A549 (cell line): ENCODE data around the gene EBF3. TPM values are rescaled to one million over a fixed set of nuclear protein-coding genes. Genes with fewer than 3 reads are reported as not detected.

Experiments used
- ATAC-seq, 2 experiments: fragments of 200-7000 bp in 1 of 2; fragments of >200 bp in 1 of 2; cut with Nextera tagmentation in 1 of 2; cut with Tn5 transposase in 1 of 2; 3 replicates each; pipeline versions ENCODE4 v1.8.0 to v1.9.1; 2018 to 2020; ENCODE audit warnings: mild to moderate bottlenecking in 1 of 2, moderate library complexity in 1 of 2
- CTCF ChIA-PET: fragments of 300-600 bp; sonication (Branson Sonifier 250); formaldehyde crosslinking; extraction: SDS; loops from one replicate; lab custom pipeline; 2021; ENCODE audit warnings: antibody characterized with exemption, inconsistent platforms; lab: Yijun Ruan, JAX
- POLR2A ChIA-PET: fragments of 350-600 bp; formaldehyde crosslinking; extraction: SDS; loops from one replicate; lab custom pipeline; 2021; ENCODE audit warnings: antibody characterized with exemption, inconsistent platforms; lab: Yijun Ruan, JAX
- DNase-seq, 2 experiments: peaks; one replicate each; pipeline versions ENCODE4 v3.0.0 to v3.0.0-alpha.2; 2011 to 2016; ENCODE audit warnings: low read depth in 1 of 2, low spot score in 1 of 2
- FAIRE-seq: peaks from 2 replicates; lab custom pipeline; 2011; peaks lifted over from hg19 to GRCh38; lab: Jason Lieb, UNC
- H3K27ac ChIP-seq, 2 experiments: fragments of >200 bp; sonication (Bioruptor Twin); formaldehyde crosslinking; 3 replicates each; pipeline ENCODE4 v1.5.1; 2016 to 2017
- H3K4me1 ChIP-seq: fragments of >200 bp; sonication (Bioruptor Twin); formaldehyde crosslinking; 3 replicates; pipeline ENCODE4 v1.6.1; 2016
- H3K4me2 ChIP-seq: fragments of >200 bp; sonication (Bioruptor Twin); formaldehyde crosslinking; 3 replicates; pipeline ENCODE4 v1.6.1; 2016
- H3K4me3 ChIP-seq: fragments of >200 bp; sonication (Bioruptor Twin); formaldehyde crosslinking; 3 replicates; pipeline ENCODE4 v1.5.1; 2016
- H3K9me3 ChIP-seq: fragments of >200 bp; sonication (Bioruptor Twin); formaldehyde crosslinking; 3 replicates; pipeline ENCODE4 v1.6.1; 2016
- EHMT2 ChIP-seq: fragments of 200-600 bp; sonication (generic); IDR thresholded peaks from 2 replicates; pipeline ENCODE4 v1.6.1; 2016; ENCODE audit warnings: antibody characterized with exemption, low read depth, mild to moderate bottlenecking, moderate library complexity
- FOSB ChIP-seq: fragments of 250-450 bp; sonication (Bioruptor Pico); IDR thresholded peaks from 2 replicates; pipeline ENCODE4 v1.5.0; 2020; ENCODE audit warnings: mild to moderate bottlenecking, moderate library complexity
- FOXS1 ChIP-seq: fragments of 250-450 bp; sonication (Bioruptor Pico); IDR thresholded peaks from 2 replicates; pipeline ENCODE4 v1.5.0; 2020; ENCODE audit warnings: mild to moderate bottlenecking, moderate library complexity
- MAZ ChIP-seq: fragments of 150-350 bp; IDR thresholded peaks from 2 replicates; pipeline ENCODE4 v1.6.1; 2014; ENCODE audit warnings: antibody characterized with exemption, low read depth, low read length, borderline replicate concordance
- NFE2L2 ChIP-seq: fragments of 150-350 bp; conservative IDR thresholded peaks from 2 replicates; pipeline ENCODE4 v1.6.1; 2014; ENCODE audit warnings: low read length
- TFCP2L1 ChIP-seq: fragments of 250-450 bp; sonication (Bioruptor Pico); IDR thresholded peaks from 2 replicates; pipeline ENCODE4 v1.5.0; 2021; ENCODE audit warnings: mild to moderate bottlenecking
- WGBS: methylation state at CpG from one replicate; pipeline ENCODE4 v1.1.6; 2017; ENCODE audit errors: missing lambda C conversion rate; 5-methylcytosine and 5-hydroxymethylcytosine counted together
- polyA plus RNA-seq, 4 experiments: library from polyadenylated mRNA; depleted of rRNA in 3 of 4; stranded (reverse); fragments of >200 nt; fragmentation: RNase III in 1 of 4; extraction: RNeasy Plus Mini Kit Qiagen cat#74134 plus additional on column Dnase treatment in 1 of 4; gene quantifications; 2 replicates in 3 of 4; 3 replicates in 1 of 4; pipeline ENCODE4 v1.2.3, GENCODE V29; 2011 to 2017
- small RNA-seq, 6 experiments: library from RNA; depleted of rRNA; stranded (forward); fragments of <200 nt; gene quantifications; one replicate each; pipeline ENCODE3, GENCODE V24; 2012
- TF ChIP-seq, protein P1 (sequence below): fragments of >200 bp; sonication (Bioruptor Twin); formaldehyde crosslinking; IDR thresholded peaks from 2 replicates; pipeline ENCODE4 v1.6.1; 2016

The EBF3 gene
- polyA plus RNA-seq, 2 of the 4 experiments (the other 2 are of a cell fraction): 0.12 TPM; not detected in 1

DNA sequence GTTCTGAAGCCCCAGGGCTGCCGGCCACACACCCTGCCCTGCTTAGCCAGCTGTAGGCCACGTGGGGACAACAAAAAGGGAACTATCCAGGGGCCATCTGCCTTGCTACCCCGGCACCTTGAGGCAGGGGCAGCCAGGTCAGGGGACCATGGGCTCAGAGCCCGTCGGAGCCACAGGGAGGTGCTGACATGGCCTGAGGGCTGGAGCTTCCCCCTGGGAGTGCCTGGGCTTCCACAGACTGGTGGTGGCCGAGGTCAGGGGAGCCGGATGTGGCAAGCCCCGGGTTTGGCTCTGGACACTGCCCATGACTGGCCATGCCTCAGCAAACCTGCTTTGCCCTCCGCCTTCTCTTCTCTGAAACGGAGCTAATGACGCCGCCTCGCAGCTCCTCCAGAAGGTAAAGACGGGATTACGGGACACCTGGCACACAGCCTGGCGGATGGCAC is 178.5 kb downstream of the EBF3 start:
- CTCF ChIA-PET: no interaction called here
- no peak overlapping the region for H3K27ac ChIP-seq
- ATAC-seq (no peak), DNase-seq (no peak), FAIRE-seq (no peak)
- H3K4me1 ChIP-seq: no peaks in the 10 kb centered on the region
- WGBS: 46% methylated on average over 10 of the region's 16 CpGs
- H3K9me3 ChIP-seq: no peaks in the 10 kb centered on the region
- POLR2A ChIA-PET: no interaction called here
- TF ChIP-seq NFE2L2: no peak
- TF ChIP-seq, protein P1, sequence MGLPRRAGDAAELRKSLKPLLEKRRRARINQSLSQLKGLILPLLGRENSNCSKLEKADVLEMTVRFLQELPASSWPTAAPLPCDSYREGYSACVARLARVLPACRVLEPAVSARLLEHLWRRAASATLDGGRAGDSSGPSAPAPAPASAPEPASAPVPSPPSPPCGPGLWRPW: no peak
- TF ChIP-seq FOXS1 (CRISPR knock-in tag): no peak
- no peak for TF ChIP-seq EHMT2
- TF ChIP-seq MAZ: no peak
- no peak for TF ChIP-seq TFCP2L1 (CRISPR knock-in tag)
- no peak for TF ChIP-seq FOSB
- no peak overlapping the region for H3K4me2 ChIP-seq
- H3K4me3 ChIP-seq: no peak overlapping the region

Small RNAs within 50 kb of the gene (small RNA-seq; reads per million reads assigned to genes)
- 0 reads per million in 6 experiments for gene AL354950.2
- 0 reads per million in 6 experiments for gene MIR4297

Other genes starting within 250 kb of the EBF3 start
- 1.5 and 1.6 TPM in 2 replicates for gene C10orf143, start 146.6 kb upstream of the EBF3 start, polyA plus RNA-seq (2011; rRNA removed)
- 1.2 to 1.6 TPM (median 1.5 TPM) in 3 replicates for gene C10orf143, start 146.6 kb upstream of the EBF3 start, polyA plus RNA-seq (2017; fragmentation: RNase III; extraction: RNeasy Plus Mini Kit Qiagen cat#74134 plus additional on column Dnase treatment)
- 185 and 219 TPM in 2 replicates for gene GLRX3, start 172.1 kb upstream of the EBF3 start, polyA plus RNA-seq (2011; rRNA removed)
- 139 to 167 TPM (median 153 TPM) in 3 replicates for gene GLRX3, start 172.1 kb upstream of the EBF3 start, polyA plus RNA-seq (2017; fragmentation: RNase III; extraction: RNeasy Plus Mini Kit Qiagen cat#74134 plus additional on column Dnase treatment)